SK-N-MC (cell line): ENCODE results near the gene CGB2.

Source experiments
- EZH2 ChIP-seq: fragments of 200-600 bp; sonication (generic); IDR thresholded peaks from one replicate; pipeline ENCODE4 v1.6.1; 2017; ENCODE audit warnings: antibody characterized with exemption
- FOXP2 ChIP-seq: optimal IDR thresholded peaks from 2 replicates; pipeline ENCODE3; 2011; ENCODE audit warnings: mild to moderate bottlenecking, moderate library complexity; ENCODE audit not compliant: insufficient read depth; ENCODE audit errors: extremely low read length, control extremely low read depth
- POLR2AphosphoS5 ChIP-seq: IDR thresholded peaks from 2 replicates; pipeline ENCODE4 v1.6.1; 2012; ENCODE audit warnings: mild to moderate bottlenecking, low read depth, low read length, borderline replicate concordance

DNA sequence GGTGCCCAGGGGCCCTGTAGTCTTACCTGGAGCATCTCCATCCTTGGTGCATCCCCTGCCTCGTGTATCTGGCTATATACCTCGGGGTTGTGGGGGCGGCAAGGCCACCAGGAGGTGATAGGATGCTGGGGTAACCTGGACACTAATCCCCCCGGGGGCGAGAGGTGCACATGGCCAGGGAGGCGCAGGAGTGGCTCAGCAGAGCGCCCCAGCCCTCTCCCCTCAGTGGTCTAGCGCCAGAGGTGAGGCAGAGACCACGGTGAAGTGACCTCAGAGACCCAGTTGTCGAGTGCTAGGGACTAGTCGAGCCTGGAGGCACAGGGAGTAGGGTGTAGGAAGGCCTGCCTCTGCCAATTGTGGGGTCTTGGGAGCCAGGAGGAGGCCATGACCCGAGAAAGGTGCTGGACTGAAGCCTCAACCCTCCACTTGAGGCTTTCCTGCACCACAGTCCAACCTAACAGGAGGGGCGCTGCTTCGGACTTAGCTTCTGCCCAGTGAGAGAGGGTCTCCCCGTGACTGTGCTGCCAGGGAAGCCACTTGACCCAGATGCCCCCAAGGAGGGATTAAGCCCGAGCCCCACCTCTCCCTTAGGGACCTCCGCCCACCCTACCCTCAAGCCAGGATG, 14.5 kb upstream of the CGB2 start, which contains the start of gene LHB:
- no peak for TF ChIP-seq POLR2AphosphoS5
- no peak for TF ChIP-seq EZH2
- TF ChIP-seq FOXP2, result no peak
